ENCODE measurements around the gene ASB5. TPM values are rescaled to one million over a fixed set of nuclear protein-coding genes. Genes with fewer than 3 reads are reported as not detected.

ASB5 gene
- total and polyA plus RNA-seq, 10 of the 15 experiments (the other 5 are each of a cell fraction or from before 2014, with no cell fraction given): not detected

GRCh38 chr4:176210579-176211296, 58.3 kb downstream of the ASB5 start (continued):
- TF ChIP-seq PRDM15 (CRISPR knock-in tag; IDR thresholded peaks at IDR 0.05): no peak
- no peak for TF ChIP-seq ZBTB4 (CRISPR knock-in tag; IDR thresholded peaks at IDR 0.05)
- TF ChIP-seq, protein P1, sequence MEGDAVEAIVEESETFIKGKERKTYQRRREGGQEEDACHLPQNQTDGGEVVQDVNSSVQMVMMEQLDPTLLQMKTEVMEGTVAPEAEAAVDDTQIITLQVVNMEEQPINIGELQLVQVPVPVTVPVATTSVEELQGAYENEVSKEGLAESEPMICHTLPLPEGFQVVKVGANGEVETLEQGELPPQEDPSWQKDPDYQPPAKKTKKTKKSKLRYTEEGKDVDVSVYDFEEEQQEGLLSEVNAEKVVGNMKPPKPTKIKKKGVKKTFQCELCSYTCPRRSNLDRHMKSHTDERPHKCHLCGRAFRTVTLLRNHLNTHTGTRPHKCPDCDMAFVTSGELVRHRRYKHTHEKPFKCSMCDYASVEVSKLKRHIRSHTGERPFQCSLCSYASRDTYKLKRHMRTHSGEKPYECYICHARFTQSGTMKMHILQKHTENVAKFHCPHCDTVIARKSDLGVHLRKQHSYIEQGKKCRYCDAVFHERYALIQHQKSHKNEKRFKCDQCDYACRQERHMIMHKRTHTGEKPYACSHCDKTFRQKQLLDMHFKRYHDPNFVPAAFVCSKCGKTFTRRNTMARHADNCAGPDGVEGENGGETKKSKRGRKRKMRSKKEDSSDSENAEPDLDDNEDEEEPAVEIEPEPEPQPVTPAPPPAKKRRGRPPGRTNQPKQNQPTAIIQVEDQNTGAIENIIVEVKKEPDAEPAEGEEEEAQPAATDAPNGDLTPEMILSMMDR (IDR thresholded peaks at IDR 0.05 in 2 of 3, conservative IDR thresholded peaks at IDR 0.05 in 1 of 3; ENCODE audit: control insufficient read depth in 2 of 3, extremely low read depth in 1 of 3, insufficient read depth in 1 of 3, low read depth in 3 of 3, low read length in 3 of 3): no peak
- TF ChIP-seq ETV6 (conservative IDR thresholded peaks at IDR 0.05 in 1 of 2, IDR thresholded peaks at IDR 0.05 in 1 of 2; ENCODE audit: borderline replicate concordance in 1 of 2, low read depth in 1 of 2): no peak
